PC-9 (cell line): ENCODE results near the gene SPINT2. TPM values are rescaled to one million over a fixed set of nuclear protein-coding genes. Genes with fewer than 3 reads are reported as not detected.

ENCODE experiments used
- BruUV-seq: library from RNA; stranded (reverse); fragments of 400-500 nt; replicated peaks from 2 replicates; lab custom pipeline; 2021; lab: Mats Ljungman, UMichigan
- CTCF ChIA-PET: fragments of 300-600 bp; sonication (Branson Sonifier 250); formaldehyde crosslinking; loops from one replicate; lab custom pipeline; 2022; ENCODE audit warnings: antibody characterized with exemption; lab: Charles Lee
- POLR2A ChIA-PET: fragments of 300-600 bp; sonication (Branson Sonifier 250); formaldehyde crosslinking; loops from one replicate; lab custom pipeline; 2022; ENCODE audit warnings: antibody characterized with exemption; ENCODE audit not compliant: unreplicated experiment; lab: Charles Lee
- DNase-seq, 2 experiments: peaks; one replicate each; pipeline versions ENCODE4 v3.0.0 to v3.0.0-alpha.2; 2015 to 2022; ENCODE audit warnings: mixed read lengths in 1 of 2
- H2AFZ ChIP-seq: fragments of 200-600 bp; sonication (generic); 2 replicates; pipeline ENCODE4 v1.8.1; 2017; ENCODE audit warnings: antibody characterized with exemption
- H3F3A ChIP-seq: fragments of 200-600 bp; sonication (generic); 2 replicates; pipeline ENCODE4 v1.8.1; 2017; ENCODE audit warnings: antibody characterized with exemption, mild to moderate bottlenecking, low read depth; ENCODE audit not compliant: insufficient read depth
- H3K27ac ChIP-seq: fragments of 200-600 bp; sonication (generic); 2 replicates; pipeline ENCODE4 v1.6.1; 2016; ENCODE audit warnings: mixed run types
- H3K27me3 ChIP-seq: fragments of 200-600 bp; sonication (generic); 2 replicates; pipeline ENCODE4 v1.6.1; 2016; ENCODE audit warnings: low read depth, mixed run types; ENCODE audit not compliant: insufficient read depth
- H3K36me3 ChIP-seq: fragments of 200-600 bp; sonication (generic); 2 replicates; pipeline ENCODE4 v1.6.1; 2016; ENCODE audit warnings: low read depth, mixed run types
- H3K4me1 ChIP-seq: fragments of 200-600 bp; sonication (generic); replicated peaks from 2 replicates; pipeline ENCODE4 v1.6.1; 2016; ENCODE audit warnings: mixed run types; ENCODE audit not compliant: insufficient read depth
- H3K4me2 ChIP-seq: fragments of 200-600 bp; sonication (generic); 2 replicates; pipeline ENCODE4 v1.6.1; 2017; ENCODE audit warnings: mixed run types
- H3K4me3 ChIP-seq: fragments of 200-600 bp; sonication (generic); 2 replicates; pipeline ENCODE4 v1.6.1; 2016; ENCODE audit warnings: mixed run types
- H3K79me2 ChIP-seq: fragments of 200-600 bp; sonication (generic); 2 replicates; pipeline ENCODE4 v1.6.1; 2017; ENCODE audit warnings: low read depth, mixed run types
- H3K9me2 ChIP-seq: fragments of 200-600 bp; sonication (generic); 2 replicates; pipeline ENCODE4 v1.8.1; 2017; ENCODE audit warnings: mild to moderate bottlenecking; ENCODE audit not compliant: insufficient read depth
- H3K9me3 ChIP-seq: fragments of 200-600 bp; sonication (generic); 2 replicates; pipeline ENCODE4 v1.8.1; 2016; ENCODE audit warnings: low read depth; ENCODE audit not compliant: insufficient read depth
- H4K20me1 ChIP-seq: fragments of 200-600 bp; sonication (generic); 2 replicates; pipeline ENCODE4 v1.8.1; 2017; ENCODE audit not compliant: insufficient read depth
- EZH2 ChIP-seq: fragments of 200-600 bp; sonication (generic); IDR thresholded peaks from 2 replicates; pipeline ENCODE4 v1.8.0; 2017; ENCODE audit warnings: antibody characterized with exemption, low read depth
- intact Hi-C: fragments of 100-400 bp; cut with micrococcal nuclease; formaldehyde crosslinking; loops from one replicate; pipeline ENCODE4 v1.10.0; 2022; ENCODE audit not compliant: unreplicated experiment
- total RNA-seq: library from RNA; stranded (reverse); gene quantifications from 2 replicates; pipeline ENCODE4 v1.2.3, GENCODE V29; 2021
- TF ChIP-seq, protein P1 (sequence below): fragments of 200-600 bp; sonication (generic); conservative IDR thresholded peaks from 2 replicates; pipeline ENCODE4 v1.6.1; 2017; ENCODE audit warnings: mixed run types, antibody characterized with exemption, mild to moderate bottlenecking, moderate library complexity

Gene SPINT2
- total RNA-seq, 1 experiment from 2014 or later = 1,019 TPM

- peaks cover 99% of the 10 kb centered on the region for H3K79me2 ChIP-seq
- CTCF ChIA-PET = no interaction called here
- no TSS peak for BruUV-seq
- no peak for TF ChIP-seq EZH2
- TF ChIP-seq, protein P1, sequence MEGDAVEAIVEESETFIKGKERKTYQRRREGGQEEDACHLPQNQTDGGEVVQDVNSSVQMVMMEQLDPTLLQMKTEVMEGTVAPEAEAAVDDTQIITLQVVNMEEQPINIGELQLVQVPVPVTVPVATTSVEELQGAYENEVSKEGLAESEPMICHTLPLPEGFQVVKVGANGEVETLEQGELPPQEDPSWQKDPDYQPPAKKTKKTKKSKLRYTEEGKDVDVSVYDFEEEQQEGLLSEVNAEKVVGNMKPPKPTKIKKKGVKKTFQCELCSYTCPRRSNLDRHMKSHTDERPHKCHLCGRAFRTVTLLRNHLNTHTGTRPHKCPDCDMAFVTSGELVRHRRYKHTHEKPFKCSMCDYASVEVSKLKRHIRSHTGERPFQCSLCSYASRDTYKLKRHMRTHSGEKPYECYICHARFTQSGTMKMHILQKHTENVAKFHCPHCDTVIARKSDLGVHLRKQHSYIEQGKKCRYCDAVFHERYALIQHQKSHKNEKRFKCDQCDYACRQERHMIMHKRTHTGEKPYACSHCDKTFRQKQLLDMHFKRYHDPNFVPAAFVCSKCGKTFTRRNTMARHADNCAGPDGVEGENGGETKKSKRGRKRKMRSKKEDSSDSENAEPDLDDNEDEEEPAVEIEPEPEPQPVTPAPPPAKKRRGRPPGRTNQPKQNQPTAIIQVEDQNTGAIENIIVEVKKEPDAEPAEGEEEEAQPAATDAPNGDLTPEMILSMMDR = no peak
- H3K9me3 ChIP-seq = no peaks in the 10 kb centered on the region
- no peak for DNase-seq
- H3K4me3 ChIP-seq = no peak overlapping the region
- peaks cover 100% of the 10 kb centered on the region for H4K20me1 ChIP-seq
- H2AFZ ChIP-seq = no peak overlapping the region
- H3K9me2 ChIP-seq = no peaks in the 10 kb centered on the region
- peaks cover 22% of the 10 kb centered on the region for H3K4me1 ChIP-seq
- intact Hi-C loops = no loop called here
- no peak overlapping the region for H3K27ac ChIP-seq
- POLR2A ChIA-PET = no interaction called here
- peaks cover 53% of the 10 kb centered on the region for H3K36me3 ChIP-seq
- peaks cover 64% of the 10 kb centered on the region for H3F3A ChIP-seq
- no peak overlapping the region for H3K4me2 ChIP-seq
- H3K27me3 ChIP-seq = no peaks in the 10 kb centered on the region
Observed at GRCh38 chr19:38283271-38283670, 18.9 kb downstream of the SPINT2 start.

DNA sequence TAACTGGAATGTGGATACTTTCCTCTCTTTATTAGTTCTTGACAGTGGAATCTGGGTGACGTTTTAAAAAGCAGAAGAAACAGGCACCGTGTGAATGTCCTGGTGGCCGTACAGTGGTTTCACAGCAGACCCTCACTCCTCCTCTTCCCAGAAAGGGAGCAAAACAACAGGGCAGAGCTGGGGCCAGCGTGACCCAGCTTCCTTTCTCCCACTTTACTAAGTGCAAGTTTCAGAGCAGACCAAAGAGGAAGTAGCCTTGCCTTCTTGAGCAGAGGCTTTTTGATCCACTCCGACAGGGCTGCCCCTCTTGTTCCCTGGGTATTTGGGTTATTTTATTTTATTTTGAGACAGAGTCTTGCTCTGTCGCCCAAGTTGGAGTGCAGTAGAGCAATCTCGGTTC is 20.0 kb downstream of the SPINT2 start:
- TF ChIP-seq, protein P1 = no peak
- no peak for TF ChIP-seq EZH2
- POLR2A ChIA-PET = no interaction called here
- DNase-seq = no peak
- no peaks in the 10 kb centered on the region for H3K9me2 ChIP-seq
- H3K9me3 ChIP-seq = no peaks in the 10 kb centered on the region
- H3K36me3 ChIP-seq = peaks cover 62% of the 10 kb centered on the region
- H3K27ac ChIP-seq = no peak overlapping the region
- BruUV-seq = no TSS peak
- H3F3A ChIP-seq = peaks cover 66% of the 10 kb centered on the region
- CTCF ChIA-PET = no interaction called here
- H2AFZ ChIP-seq = no peak overlapping the region
- peaks cover 96% of the 10 kb centered on the region for H3K79me2 ChIP-seq
- H3K4me3 ChIP-seq = no peak overlapping the region
- peaks cover 22% of the 10 kb centered on the region for H3K4me1 ChIP-seq
- intact Hi-C loops = no loop called here
- peaks cover 98% of the 10 kb centered on the region for H4K20me1 ChIP-seq
- no peaks in the 10 kb centered on the region for H3K27me3 ChIP-seq
- no peak overlapping the region for H3K4me2 ChIP-seq

- Histone ChIP-seq H3K27me3 (no peaks in the 10 kb centered on the region), H3K4me1 (peaks cover 24% of the 10 kb centered on the region), H3K9me3 (no peaks in the 10 kb centered on the region), H2AFZ (no peak overlapping the region), H3K27ac (no peak overlapping the region), H3K4me2 (no peak overlapping the region), H3K9me2 (no peaks in the 10 kb centered on the region), H3K4me3 (no peak overlapping the region), H3K79me2 (peaks cover 90% of the 10 kb centered on the region), H3K36me3 (peaks cover 54% of the 10 kb centered on the region), H3F3A (peaks cover 70% of the 10 kb centered on the region), H4K20me1 (peaks cover 98% of the 10 kb centered on the region)
- intact Hi-C loops = no loop called here
- no peak for DNase-seq
- CTCF ChIA-PET = interaction anchor here (0.5 kb wide), 1 partner anchor 38 kb away, joined by 6 read pairs; no protein-coding TSS in a partner anchor
- POLR2A ChIA-PET = interaction anchor here (0.6 to 0.7 kb wide), 2 partner anchors 11 to 294 kb away, joined by 3 to 4 read pairs; no protein-coding TSS in a partner anchor
- BruUV-seq = no TSS peak
- TF ChIP-seq, protein P1 = no peak
- no peak for TF ChIP-seq EZH2
Observed at GRCh38 chr19:38285567-38285966, 21.2 kb downstream of the SPINT2 start.
